MCF 10A (cell line): ENCODE data around the gene SLC25A22. TPM values are rescaled to one million over a fixed set of nuclear protein-coding genes. Genes with fewer than 3 reads are reported as not detected.
A peak's percentile ranks its signal among the peaks of the same experiment; 100 is the strongest.

ENCODE experiments used
- BruUV-seq: library from RNA; stranded (reverse); fragments of 400-500 nt; replicated peaks from 2 replicates; lab custom pipeline; 2021; lab: Mats Ljungman, UMichigan
- CTCF ChIA-PET: fragments of 300-600 bp; sonication (Branson Sonifier 250); formaldehyde crosslinking; extraction: SDS; loops from one replicate; lab custom pipeline; 2021; ENCODE audit warnings: antibody characterized with exemption, inconsistent platforms; lab: Yijun Ruan, JAX
- POLR2A ChIA-PET: fragments of 300-600, 350-650 bp; sonication (Branson Sonifier 250); formaldehyde crosslinking; extraction: SDS; loops from one replicate; lab custom pipeline; 2020; ENCODE audit warnings: antibody characterized with exemption, inconsistent platforms; lab: Yijun Ruan, JAX
- DNase-seq: peaks from one replicate; pipeline ENCODE4 v3.0.0-alpha.2; 2018; ENCODE audit not compliant: unreplicated experiment
- H3K27ac Mint-ChIP-seq: one replicate; pipeline ENCODE4 v1.8.0; 2022; ENCODE audit warnings: mild to moderate bottlenecking, low read depth, mixed read lengths; ENCODE audit not compliant: unreplicated experiment
- H3K27me3 Mint-ChIP-seq: one replicate; pipeline ENCODE4 v1.8.0; 2022; ENCODE audit warnings: mixed read lengths; ENCODE audit not compliant: insufficient read depth, unreplicated experiment
- H3K36me3 Mint-ChIP-seq: one replicate; pipeline ENCODE4 v1.8.0; 2022; ENCODE audit warnings: mild to moderate bottlenecking, moderate library complexity, mixed read lengths; ENCODE audit not compliant: insufficient read depth, unreplicated experiment
- H3K4me1 Mint-ChIP-seq: one replicate; pipeline ENCODE4 v1.8.0; 2022; ENCODE audit warnings: mixed read lengths; ENCODE audit not compliant: insufficient read depth, unreplicated experiment
- H3K4me3 Mint-ChIP-seq: one replicate; pipeline ENCODE4 v1.8.0; 2022; ENCODE audit warnings: mild to moderate bottlenecking, moderate library complexity, mixed read lengths; ENCODE audit not compliant: unreplicated experiment
- H3K9me3 Mint-ChIP-seq: one replicate; pipeline ENCODE4 v1.8.0; 2022; ENCODE audit warnings: mixed read lengths; ENCODE audit not compliant: unreplicated experiment
- intact Hi-C: fragments of 100-400 bp; cut with micrococcal nuclease; formaldehyde crosslinking; loops from 2 replicates; pipeline ENCODE4 v1.14.1; 2022
- total RNA-seq: library from RNA; stranded (reverse); gene quantifications from 2 replicates; pipeline ENCODE4 v1.2.3, GENCODE V29; 2022
- TF ChIP-seq, protein P1 (sequence below): fragments of 200-600 bp; IDR thresholded peaks from one replicate; pipeline ENCODE4 v1.8.0; 2022; ENCODE audit warnings: antibody characterized with exemption, mild to moderate bottlenecking; ENCODE audit not compliant: unreplicated experiment

Gene SLC25A22
- total RNA-seq, 1 experiment from 2014 or later: 34.0 TPM

GRCh38 chr11:791658-792534 lies 6.2 kb downstream of the SLC25A22 start:
- H3K27ac Mint-ChIP-seq: no peak overlapping the region
- no peak for DNase-seq
- ChIA-PET POLR2A (interaction anchor here (0.6 to 1.1 kb wide), 2 partner anchors 42 to 45 kb away, joined by 3 read pairs; partner anchors contain the start of gene TALDO1), CTCF (interaction anchor here (0.7 kb wide), 1 partner anchor 69 kb away, joined by 3 read pairs; no protein-coding TSS in a partner anchor)
- no peak overlapping the region for H3K4me3 Mint-ChIP-seq
- peaks cover 26% of the 10 kb centered on the region for H3K36me3 Mint-ChIP-seq
- H3K9me3 Mint-ChIP-seq: no peaks in the 10 kb centered on the region
- H3K27me3 Mint-ChIP-seq: no peaks in the 10 kb centered on the region
- intact Hi-C loops: no loop called here
- BruUV-seq: TSS peak; percentile 23
- TF ChIP-seq, protein P1, sequence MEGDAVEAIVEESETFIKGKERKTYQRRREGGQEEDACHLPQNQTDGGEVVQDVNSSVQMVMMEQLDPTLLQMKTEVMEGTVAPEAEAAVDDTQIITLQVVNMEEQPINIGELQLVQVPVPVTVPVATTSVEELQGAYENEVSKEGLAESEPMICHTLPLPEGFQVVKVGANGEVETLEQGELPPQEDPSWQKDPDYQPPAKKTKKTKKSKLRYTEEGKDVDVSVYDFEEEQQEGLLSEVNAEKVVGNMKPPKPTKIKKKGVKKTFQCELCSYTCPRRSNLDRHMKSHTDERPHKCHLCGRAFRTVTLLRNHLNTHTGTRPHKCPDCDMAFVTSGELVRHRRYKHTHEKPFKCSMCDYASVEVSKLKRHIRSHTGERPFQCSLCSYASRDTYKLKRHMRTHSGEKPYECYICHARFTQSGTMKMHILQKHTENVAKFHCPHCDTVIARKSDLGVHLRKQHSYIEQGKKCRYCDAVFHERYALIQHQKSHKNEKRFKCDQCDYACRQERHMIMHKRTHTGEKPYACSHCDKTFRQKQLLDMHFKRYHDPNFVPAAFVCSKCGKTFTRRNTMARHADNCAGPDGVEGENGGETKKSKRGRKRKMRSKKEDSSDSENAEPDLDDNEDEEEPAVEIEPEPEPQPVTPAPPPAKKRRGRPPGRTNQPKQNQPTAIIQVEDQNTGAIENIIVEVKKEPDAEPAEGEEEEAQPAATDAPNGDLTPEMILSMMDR: no peak
- no peaks in the 10 kb centered on the region for H3K4me1 Mint-ChIP-seq

DNA sequence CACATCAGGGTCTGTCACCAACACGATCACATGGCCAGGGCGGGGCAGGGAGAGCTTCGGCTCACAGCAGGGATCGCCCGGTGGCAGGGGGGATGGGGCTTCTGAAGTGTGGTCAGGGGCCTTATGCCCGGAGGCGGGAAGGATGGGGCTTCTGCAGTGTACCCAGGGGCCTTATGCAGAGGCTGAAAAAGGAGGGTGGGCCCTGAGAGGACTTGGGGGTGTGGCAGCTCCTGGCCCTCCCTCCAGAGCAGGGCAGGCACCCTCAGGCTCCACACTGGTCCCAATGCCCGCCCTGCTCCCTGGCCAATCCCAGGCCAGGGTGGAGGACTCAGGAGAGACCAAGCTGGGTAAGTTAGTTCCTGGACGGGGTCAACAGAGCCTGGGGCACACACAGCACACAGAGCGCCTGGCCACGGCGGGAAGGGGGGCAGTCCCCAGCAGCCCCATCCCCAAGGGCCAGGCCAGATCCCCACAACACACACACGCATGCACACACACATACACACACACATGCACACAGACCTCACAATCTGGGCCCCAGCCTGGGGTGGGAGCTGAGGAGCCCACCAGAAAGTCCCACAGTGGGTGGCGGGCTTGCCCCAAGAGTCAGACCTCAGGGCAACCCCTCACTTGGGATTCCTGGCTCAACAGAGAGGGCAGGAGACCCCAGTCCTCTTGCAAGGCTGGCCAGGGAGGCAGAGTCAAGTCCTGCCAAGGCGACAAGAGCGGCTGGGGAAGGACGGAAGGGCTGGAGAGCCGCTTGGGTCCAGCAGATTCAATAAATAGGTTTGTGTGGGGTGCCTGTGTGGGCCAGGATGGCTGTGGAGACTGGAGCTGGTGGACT lies 7.1 kb downstream of the SLC25A22 start:
- no peak for DNase-seq
- Mint-ChIP-seq H3K27me3 (no peaks in the 10 kb centered on the region), H3K36me3 (peaks cover 20% of the 10 kb centered on the region), H3K4me3 (no peak overlapping the region), H3K27ac (no peak overlapping the region), H3K9me3 (no peaks in the 10 kb centered on the region), H3K4me1 (no peaks in the 10 kb centered on the region)
- ChIA-PET CTCF (interaction anchor here (0.7 kb wide), 1 partner anchor 16 kb away, joined by 3 read pairs; no protein-coding TSS in a partner anchor), POLR2A (interaction anchor here (0.6 to 1.1 kb wide), 5 partner anchors 27 to 95 kb away, joined by 3 to 5 read pairs (median 3); partner anchors contain the start of gene TMEM80)
- intact Hi-C loops: no loop called here
- TF ChIP-seq, protein P1: no peak
- BruUV-seq: TSS peak; percentile 57

DNA sequence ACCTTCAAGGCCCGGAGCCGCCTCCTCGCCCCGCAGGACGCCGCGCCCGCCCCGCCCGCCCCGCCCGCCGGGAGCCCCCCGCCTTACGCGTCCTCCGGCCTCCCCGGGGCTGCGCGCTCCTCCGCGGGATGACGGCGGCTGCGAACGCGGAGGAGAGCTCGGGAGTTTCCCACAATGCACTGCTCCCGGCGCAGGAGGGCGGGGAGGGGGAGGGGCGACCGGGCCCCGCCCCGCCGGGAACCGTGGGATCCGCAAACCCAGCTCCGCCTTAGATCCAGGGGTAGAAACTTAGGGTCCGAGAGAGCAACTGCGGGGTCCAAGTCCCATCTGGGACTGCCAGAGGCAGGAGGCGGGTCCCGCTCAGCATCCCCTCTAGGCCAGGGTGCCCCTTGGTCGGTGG lies 8.1 kb downstream of the SLC25A22 start, which contains the start of gene CEND1:
Gene CEND1, minus strand, starts transcription at position 148 of the 400 bp plus-strand sequence. CDS start 1,514 bp downstream, outside the sequence.
- intact Hi-C loops: no loop called here
- no peaks in the 10 kb centered on the region for H3K27me3 Mint-ChIP-seq
- no peak for DNase-seq
- TF ChIP-seq, protein P1: no peak
- ChIA-PET POLR2A (interaction anchor here (0.7 to 1.0 kb wide), 3 partner anchors 19 to 94 kb away, joined by 3 read pairs; partner anchors contain the start of gene TMEM80), CTCF (no interaction called here)
- no peaks in the 10 kb centered on the region for H3K4me1 Mint-ChIP-seq
- no TSS peak for BruUV-seq
- no peaks in the 10 kb centered on the region for H3K9me3 Mint-ChIP-seq
- H3K4me3 Mint-ChIP-seq: no peak within 1 kb of the TSS
- H3K36me3 Mint-ChIP-seq: peaks cover 15% of the 10 kb centered on the region
- H3K27ac Mint-ChIP-seq: no peak within 1 kb of the TSS
